ENCODE data around the gene RAD51B.
A peak's percentile ranks its signal among the peaks of the same experiment; 100 is the strongest.

RAD51B gene

GRCh38 chr14:68386950-68387779, 567.6 kb downstream of the RAD51B start:
- DNase-seq (ENCODE audit: low spot score) = no peak

- no peak for DNase-seq (ENCODE audit: low spot score)
Measured at GRCh38 chr14:68389943-68390342, 570.4 kb downstream of the RAD51B start.

- no peak for DNase-seq (ENCODE audit: low spot score)
Measured at GRCh38 chr14:68390741-68391140, 571.2 kb downstream of the RAD51B start.

GRCh38 chr14:68391311-68392014, 571.9 kb downstream of the RAD51B start:
- peak; percentile 65 for DNase-seq (ENCODE audit: low spot score)

- DNase-seq (ENCODE audit: low spot score) = no peak
Measured at GRCh38 chr14:68392393-68393141, 573.0 kb downstream of the RAD51B start.

- DNase-seq (ENCODE audit: low spot score) = no peak
Measured at GRCh38 chr14:68393259-68393658, 573.7 kb downstream of the RAD51B start.

GRCh38 chr14:68394118-68394763, 574.7 kb downstream of the RAD51B start:
- DNase-seq (ENCODE audit: low spot score) = no peak

- DNase-seq (ENCODE audit: low spot score) = no peak
Measured at GRCh38 chr14:68394764-68395143, 575.2 kb downstream of the RAD51B start.

GRCh38 chr14:68395604-68396003, 576.0 kb downstream of the RAD51B start:
- DNase-seq (ENCODE audit: low spot score) = no peak

- no peak for DNase-seq (ENCODE audit: low spot score)
Measured at GRCh38 chr14:68396461-68396860, 576.9 kb downstream of the RAD51B start.

GRCh38 chr14:68397371-68397811, 577.8 kb downstream of the RAD51B start:
- DNase-seq (ENCODE audit: low spot score) = no peak

GRCh38 chr14:68397822-68398221, 578.2 kb downstream of the RAD51B start:
- peak; percentile 53 for DNase-seq (ENCODE audit: low spot score)

- DNase-seq (ENCODE audit: low spot score) = no peak
Measured at GRCh38 chr14:68398370-68398769, 578.8 kb downstream of the RAD51B start.

GRCh38 chr14:68399971-68400370, 580.4 kb downstream of the RAD51B start:
- DNase-seq (ENCODE audit: low spot score) = no peak

GRCh38 chr14:68401317-68401716, 581.7 kb downstream of the RAD51B start:
- DNase-seq (ENCODE audit: low spot score) = no peak

- peak; percentile 35 for DNase-seq (ENCODE audit: low spot score)
Measured at GRCh38 chr14:68401855-68402254, 582.3 kb downstream of the RAD51B start.

- no peak for DNase-seq (ENCODE audit: low spot score)
Measured at GRCh38 chr14:68402525-68403101, 583.0 kb downstream of the RAD51B start.

- DNase-seq (ENCODE audit: low spot score) = no peak
Measured at GRCh38 chr14:68403191-68404145, 583.9 kb downstream of the RAD51B start.

GRCh38 chr14:68404146-68404527, 584.6 kb downstream of the RAD51B start:
- DNase-seq (ENCODE audit: low spot score) = no peak

GRCh38 chr14:68404652-68405183, 585.1 kb downstream of the RAD51B start:
- no peak for DNase-seq (ENCODE audit: low spot score)

Measured in hepatic stellate cell (primary cell).